Fibroblast of pulmonary artery (primary cell): ENCODE data around the gene NANS.
A peak's percentile ranks its signal among the peaks of the same experiment; 100 is the strongest.

Experiments used
- DNase-seq: peaks from one replicate; pipeline ENCODE4 v3.0.0-alpha.2; 2010; ENCODE audit warnings: low read depth
- H3K4me3 ChIP-seq: replicated peaks from 2 replicates; pipeline ENCODE4 v1.5.1; 2011; ENCODE audit warnings: low read depth, mild to moderate bottlenecking, control low read depth, low read length, moderate library complexity
- CTCF ChIP-seq: IDR thresholded peaks from 2 replicates; pipeline ENCODE4 v1.5.1; 2011; ENCODE audit warnings: mild to moderate bottlenecking, control low read depth, low read length, inconsistent platforms; ENCODE audit errors: missing control alignments

Gene NANS

GRCh38 chr9:98047002-98047401 is 9.5 kb upstream of the NANS start:
- no peak for DNase-seq
- no peak overlapping the region for H3K4me3 ChIP-seq
- TF ChIP-seq CTCF: no peak

- no peak overlapping the region for H3K4me3 ChIP-seq
- no peak for DNase-seq
- TF ChIP-seq CTCF: no peak
Observed at GRCh38 chr9:98049288-98050072, 7.1 kb upstream of the NANS start.

GRCh38 chr9:98050351-98050750 is 6.2 kb upstream of the NANS start:
- H3K4me3 ChIP-seq: no peak overlapping the region
- DNase-seq: no peak
- no peak for TF ChIP-seq CTCF

GRCh38 chr9:98054376-98054951 is 2.1 kb upstream of the NANS start:
- no peak overlapping the region for H3K4me3 ChIP-seq
- no peak for TF ChIP-seq CTCF
- no peak for DNase-seq

GRCh38 chr9:98057138-98057799 is 737 bp downstream of the NANS start:
- TF ChIP-seq CTCF: no peak
- DNase-seq: no peak
- peak overlapping the region; percentile 86 for H3K4me3 ChIP-seq

- DNase-seq: no peak
- H3K4me3 ChIP-seq: no peak overlapping the region
- TF ChIP-seq CTCF: no peak
Observed at GRCh38 chr9:98062161-98062560, 5.6 kb downstream of the NANS start.
